Purkinje cell (primary cell): ENCODE measurements around the gene CLEC4A. TPM values are rescaled to one million over a fixed set of nuclear protein-coding genes. Genes with fewer than 3 reads are reported as not detected.

Experiments
- polyA plus RNA-seq: library from polyadenylated mRNA; unstranded; fragments of >200 nt; fragmentation: Nextera tagmentation; gene quantifications from 2 replicates; pipeline ENCODE4 v1.2.1, GENCODE V29; 2014

The CLEC4A gene
- polyA plus RNA-seq, result 1.2 and 3.8 TPM in 2 replicates

DNA sequence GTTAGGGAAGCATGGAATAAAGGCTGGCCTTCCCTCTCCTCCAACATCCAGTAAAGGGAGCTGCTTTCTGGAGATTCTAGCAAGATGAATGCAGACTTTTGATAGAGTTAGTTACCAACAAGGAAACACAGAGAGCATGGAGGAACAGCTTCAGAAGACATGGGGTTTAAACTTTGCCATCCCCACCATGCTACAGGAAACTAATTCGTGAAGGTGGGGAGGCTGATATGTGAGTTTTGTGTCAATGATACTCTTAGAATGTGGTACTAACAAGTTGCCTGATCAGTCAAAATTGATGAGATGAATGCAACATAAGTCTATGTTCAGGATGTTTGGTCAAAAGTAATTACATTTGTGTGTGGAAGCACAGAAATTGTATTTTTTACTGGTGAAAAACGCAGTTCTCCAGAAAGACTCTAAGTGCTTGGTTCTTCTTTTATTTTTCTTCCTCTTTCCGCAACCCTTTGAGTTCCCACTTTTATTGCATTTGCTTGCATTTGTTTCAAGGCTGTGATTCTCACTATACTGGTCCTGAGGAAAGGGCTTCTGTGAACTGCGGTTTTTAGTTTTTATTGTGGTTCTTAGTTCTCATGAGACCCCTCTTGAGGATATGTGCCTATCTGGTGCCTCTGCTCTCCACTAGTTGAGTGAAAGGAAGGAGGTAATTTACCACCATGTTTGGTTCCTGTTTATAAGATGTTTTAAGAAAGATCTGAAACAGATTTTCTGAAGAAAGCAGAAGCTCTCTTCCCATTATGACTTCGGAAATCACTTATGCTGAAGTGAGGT lies at the start of gene CLEC4A:
TSS of gene CLEC4A (plus strand) at position 494 of the 789 bp plus-strand sequence. CDS start at position 756, 262 bp downstream.

DNA sequence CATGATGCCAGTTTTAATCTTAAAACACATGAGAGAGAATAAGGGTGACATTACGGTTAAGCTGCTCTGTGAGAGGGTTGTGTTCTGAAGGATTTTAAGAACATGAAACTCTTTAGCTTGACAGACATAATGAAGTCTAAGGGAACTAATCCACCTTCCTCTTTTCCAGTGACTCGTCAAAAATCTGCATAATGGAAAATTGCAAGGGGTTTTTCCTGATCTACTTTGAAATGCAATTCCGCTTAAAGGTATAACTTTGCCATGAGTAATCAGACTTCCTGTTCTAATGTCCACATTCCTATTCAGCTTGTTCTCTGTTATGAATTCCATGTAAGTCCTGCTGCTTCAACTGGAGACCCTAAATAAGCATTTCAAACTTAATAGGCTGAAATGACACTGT lies 33.4 kb downstream of the CLEC4A start, which contains the start of gene ZNF705A:
TSS of gene ZNF705A (plus strand) at position 171 of the 400 bp plus-strand sequence. CDS start 15,611 bp downstream, outside the sequence.

Other genes starting within 250 kb of the CLEC4A start
- 117 and 151 TPM in 2 replicates for gene SLC2A3, start 187.4 kb upstream of the CLEC4A start, polyA plus RNA-seq
- 1.2 and 1.4 TPM in 2 replicates for gene FOXJ2, start 90.9 kb upstream of the CLEC4A start, polyA plus RNA-seq
- gene C3AR1, start 57.3 kb upstream of the CLEC4A start, polyA plus RNA-seq, result not detected in 2 replicates
- gene NECAP1, start 41.3 kb upstream of the CLEC4A start, polyA plus RNA-seq, result 69.7 and 73.0 TPM in 2 replicates
- gene ZNF705A, start 33.4 kb downstream of the CLEC4A start, polyA plus RNA-seq, result 0.97 TPM in 1 of 2 replicates, not detected in the other
- 0.29 TPM in 1 of 2 replicates, not detected in the other for gene FAM90A1, start 104.0 kb downstream of the CLEC4A start, polyA plus RNA-seq